Uterus (tissue), 2 donors: Measurements from ENCODE around the gene GPAT2.

Experiments
- CTCF ChIP-seq, 4 experiments: fragments of 200-600 bp in 2 of 4; fragments of 450-650 bp in 2 of 4; sonication (generic) in 2 of 4; IDR thresholded peaks; one replicate each; pipeline ENCODE4 v1.5.1; 2016 to 2019; ENCODE audit warnings: antibody characterized with exemption in 4 of 4, mild to moderate bottlenecking in 2 of 4, moderate library complexity in 1 of 4
- POLR2A ChIP-seq, 2 donors: fragments of 450-650 bp; IDR thresholded peaks; one replicate each; pipeline ENCODE4 v1.6.1; 2016; ENCODE audit warnings: antibody characterized with exemption in 2 of 2, mild to moderate bottlenecking in 1 of 2, moderate library complexity in 1 of 2

- TF ChIP-seq CTCF (IDR thresholded peaks at IDR 0.05): no peak
- no peak for TF ChIP-seq POLR2A (IDR thresholded peaks at IDR 0.05)
Measured at GRCh38 chr2:96024336-96025193, 10.2 kb downstream of the GPAT2 start.
